Measurements from ENCODE around the gene MYO5B. TPM values are rescaled to one million over a fixed set of nuclear protein-coding genes. Genes with fewer than 3 reads are reported as not detected.

Gene MYO5B
- total RNA-seq, 2 experiments from 2014 or later: not detected

DNA sequence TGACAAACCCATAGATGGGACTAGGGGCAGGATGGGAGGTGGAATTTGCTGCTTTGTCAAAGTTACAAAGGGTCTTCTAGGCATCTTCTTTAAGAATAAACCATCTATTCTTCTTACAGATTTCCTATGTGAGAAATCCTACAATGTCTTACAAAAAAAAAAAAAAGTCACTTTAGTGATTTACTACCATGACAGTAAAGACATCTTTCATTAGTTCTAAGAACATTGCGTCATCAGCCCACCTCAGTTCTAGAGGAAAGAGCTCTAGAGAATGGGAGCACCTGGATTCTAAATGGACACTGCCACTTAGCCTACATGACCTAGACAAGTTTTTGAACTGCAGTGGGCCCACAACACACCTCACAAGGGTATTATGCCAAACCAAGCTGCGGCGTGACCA, 172.0 kb downstream of the MYO5B start:
- Histone ChIP-seq H4K20me1 (ENCODE audit: insufficient read depth, low read length) (no peaks in the 10 kb centered on the region), H3K9me2 (ENCODE audit: insufficient read depth, low read length) (no peaks in the 10 kb centered on the region), H3K36me3 (ENCODE audit: insufficient read depth, low read length) (no peaks in the 10 kb centered on the region), H3K4me3 (ENCODE audit: low read depth, low read length, poor library complexity, severe bottlenecking) (no peak overlapping the region), H2AFZ (ENCODE audit: low read length) (no peak overlapping the region), H3K79me2 (ENCODE audit: insufficient read depth, low read depth, low read length) (no peaks in the 10 kb centered on the region), H3K27ac (ENCODE audit: low read depth, low read length, poor library complexity, severe bottlenecking) (no peak overlapping the region), H3K4me2 (ENCODE audit: low read length) (no peak overlapping the region), H3K9me3 (ENCODE audit: low read length) (no peaks in the 10 kb centered on the region), H3K4me1 (ENCODE audit: insufficient read depth, low read length, poor library complexity, severe bottlenecking) (no peaks in the 10 kb centered on the region)
- intact Hi-C loops (cut with micrococcal nuclease; ENCODE audit: unreplicated experiment): no loop called here
- POLR2A ChIA-PET: no interaction called here
- CTCF ChIA-PET (ENCODE audit: unreplicated experiment): no interaction called here
- BruUV-seq (replicated peaks): no TSS peak
- no peak for DNase-seq (ENCODE audit: low spot score)
- TF ChIP-seq, protein P1, sequence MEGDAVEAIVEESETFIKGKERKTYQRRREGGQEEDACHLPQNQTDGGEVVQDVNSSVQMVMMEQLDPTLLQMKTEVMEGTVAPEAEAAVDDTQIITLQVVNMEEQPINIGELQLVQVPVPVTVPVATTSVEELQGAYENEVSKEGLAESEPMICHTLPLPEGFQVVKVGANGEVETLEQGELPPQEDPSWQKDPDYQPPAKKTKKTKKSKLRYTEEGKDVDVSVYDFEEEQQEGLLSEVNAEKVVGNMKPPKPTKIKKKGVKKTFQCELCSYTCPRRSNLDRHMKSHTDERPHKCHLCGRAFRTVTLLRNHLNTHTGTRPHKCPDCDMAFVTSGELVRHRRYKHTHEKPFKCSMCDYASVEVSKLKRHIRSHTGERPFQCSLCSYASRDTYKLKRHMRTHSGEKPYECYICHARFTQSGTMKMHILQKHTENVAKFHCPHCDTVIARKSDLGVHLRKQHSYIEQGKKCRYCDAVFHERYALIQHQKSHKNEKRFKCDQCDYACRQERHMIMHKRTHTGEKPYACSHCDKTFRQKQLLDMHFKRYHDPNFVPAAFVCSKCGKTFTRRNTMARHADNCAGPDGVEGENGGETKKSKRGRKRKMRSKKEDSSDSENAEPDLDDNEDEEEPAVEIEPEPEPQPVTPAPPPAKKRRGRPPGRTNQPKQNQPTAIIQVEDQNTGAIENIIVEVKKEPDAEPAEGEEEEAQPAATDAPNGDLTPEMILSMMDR (conservative IDR thresholded peaks at IDR 0.05; ENCODE audit: low read length): no peak
- no peak for TF ChIP-seq EZH2phosphoT487 (IDR thresholded peaks at IDR 0.05; ENCODE audit: borderline replicate concordance, low read depth, low read length)

DNA sequence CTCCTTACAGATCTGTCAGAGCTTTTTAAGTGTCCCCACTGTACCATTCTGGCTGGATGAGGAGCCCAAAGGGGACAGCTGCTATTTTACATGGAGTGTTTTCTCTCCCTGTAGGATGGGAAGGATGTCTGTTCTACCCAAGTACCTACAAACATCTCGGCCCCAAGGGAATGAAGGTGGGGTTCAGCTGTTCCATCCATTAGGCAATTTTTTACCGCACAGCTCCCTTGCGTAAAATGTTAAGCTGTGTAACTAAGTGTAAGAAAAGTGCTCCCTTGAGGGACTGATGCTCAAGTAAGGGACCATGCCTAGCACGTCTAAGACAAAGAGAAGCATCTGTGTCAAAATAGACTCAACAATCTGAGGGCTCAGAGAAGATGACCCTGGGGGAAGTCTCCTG, 180.3 kb downstream of the MYO5B start:
- no peaks in the 10 kb centered on the region for H3K9me2 ChIP-seq (ENCODE audit: insufficient read depth, low read length)
- CTCF ChIA-PET (ENCODE audit: unreplicated experiment): no interaction called here
- TF ChIP-seq EZH2phosphoT487 (IDR thresholded peaks at IDR 0.05; ENCODE audit: borderline replicate concordance, low read depth, low read length): no peak
- TF ChIP-seq, protein P1 (conservative IDR thresholded peaks at IDR 0.05; ENCODE audit: low read length): no peak
- intact Hi-C loops (cut with micrococcal nuclease; ENCODE audit: unreplicated experiment): loop anchor here (5.0 kb wide), 1 partner anchor 418 kb away; no protein-coding TSS in a partner anchor
- H3K27ac ChIP-seq (ENCODE audit: low read depth, low read length, poor library complexity, severe bottlenecking): no peak overlapping the region
- POLR2A ChIA-PET: no interaction called here
- no peak overlapping the region for H3K4me3 ChIP-seq (ENCODE audit: low read depth, low read length, poor library complexity, severe bottlenecking)
- no peaks in the 10 kb centered on the region for H3K4me1 ChIP-seq (ENCODE audit: insufficient read depth, low read length, poor library complexity, severe bottlenecking)
- no TSS peak for BruUV-seq (replicated peaks)
- no peak overlapping the region for H2AFZ ChIP-seq (ENCODE audit: low read length)
- no peaks in the 10 kb centered on the region for H4K20me1 ChIP-seq (ENCODE audit: insufficient read depth, low read length)
- H3K4me2 ChIP-seq (ENCODE audit: low read length): no peak overlapping the region
- H3K36me3 ChIP-seq (ENCODE audit: insufficient read depth, low read length): no peaks in the 10 kb centered on the region
- H3K9me3 ChIP-seq (ENCODE audit: low read length): no peaks in the 10 kb centered on the region
- no peaks in the 10 kb centered on the region for H3K79me2 ChIP-seq (ENCODE audit: insufficient read depth, low read depth, low read length)
- DNase-seq (ENCODE audit: low spot score): no peak

DNA sequence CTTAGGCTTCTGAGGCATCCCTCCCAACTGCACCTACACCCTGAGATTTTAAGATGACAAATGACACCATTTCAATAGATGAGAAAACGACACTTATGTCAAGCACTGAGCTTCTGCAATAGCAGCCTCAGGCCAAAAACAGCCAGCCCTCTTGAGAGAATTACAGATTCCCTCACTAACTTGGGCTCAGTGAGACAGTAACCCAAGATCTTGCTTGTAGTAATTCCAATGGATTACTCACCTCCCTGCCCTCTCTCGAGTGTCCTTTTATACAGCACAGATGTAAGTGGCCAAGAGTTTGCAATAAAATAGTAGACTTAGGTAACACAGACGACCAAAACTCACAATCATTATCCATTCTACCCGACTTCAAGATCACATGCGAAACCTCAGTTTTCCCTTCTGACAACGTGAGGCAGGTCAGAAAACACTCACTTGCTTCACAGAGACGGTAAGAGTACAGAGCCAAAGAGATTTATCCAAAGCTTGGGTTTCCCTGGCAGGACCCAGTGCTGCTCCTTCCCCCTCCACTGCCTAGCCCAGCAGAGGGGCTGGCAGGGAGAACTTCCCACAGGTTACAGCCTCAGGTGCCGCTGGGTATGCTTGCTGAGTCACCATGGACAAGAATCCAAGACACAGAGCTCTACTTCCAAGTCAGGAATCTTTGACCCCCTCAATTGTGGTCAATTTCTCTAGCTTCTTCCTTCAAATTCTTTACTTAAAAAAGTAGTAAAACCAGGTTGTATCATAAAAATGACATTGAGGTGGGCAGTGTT, 181.4 kb downstream of the MYO5B start:
- no TSS peak for BruUV-seq (replicated peaks)
- Histone ChIP-seq H2AFZ (ENCODE audit: low read length) (no peak overlapping the region), H3K9me3 (ENCODE audit: low read length) (no peaks in the 10 kb centered on the region), H3K36me3 (ENCODE audit: insufficient read depth, low read length) (no peaks in the 10 kb centered on the region), H3K4me2 (ENCODE audit: low read length) (no peak overlapping the region), H3K9me2 (ENCODE audit: insufficient read depth, low read length) (no peaks in the 10 kb centered on the region), H3K27ac (ENCODE audit: low read depth, low read length, poor library complexity, severe bottlenecking) (no peak overlapping the region), H3K4me1 (ENCODE audit: insufficient read depth, low read length, poor library complexity, severe bottlenecking) (no peaks in the 10 kb centered on the region), H4K20me1 (ENCODE audit: insufficient read depth, low read length) (no peaks in the 10 kb centered on the region), H3K79me2 (ENCODE audit: insufficient read depth, low read depth, low read length) (no peaks in the 10 kb centered on the region), H3K4me3 (ENCODE audit: low read depth, low read length, poor library complexity, severe bottlenecking) (no peak overlapping the region)
- no peak for TF ChIP-seq EZH2phosphoT487 (IDR thresholded peaks at IDR 0.05; ENCODE audit: borderline replicate concordance, low read depth, low read length)
- TF ChIP-seq, protein P1 (conservative IDR thresholded peaks at IDR 0.05; ENCODE audit: low read length): no peak
- ChIA-PET POLR2A (interaction anchor here (0.5 kb wide), 1 partner anchor 64 kb away, joined by 3 read pairs; no protein-coding TSS in a partner anchor), CTCF (ENCODE audit: unreplicated experiment) (no interaction called here)
- intact Hi-C loops (cut with micrococcal nuclease; ENCODE audit: unreplicated experiment): loop anchor here (5.0 kb wide), 1 partner anchor 419 kb away; no protein-coding TSS in a partner anchor
- DNase-seq (ENCODE audit: low spot score): no peak
